Right ventricle myocardium inferior (tissue), 1 donor: ENCODE data around the gene PRSS8. TPM values are rescaled to one million over a fixed set of nuclear protein-coding genes. Genes with fewer than 3 reads are reported as not detected.
"Not testable (repeated sequence)": the region's sequence is repeated elsewhere in the genome, so short reads cannot be mapped to it uniquely, and the experiment has no call there.

Experiments
- ATAC-seq: fragments of 200-7000 bp; cut with Tn5 transposase; one replicate; pipeline ENCODE4 v1.9.1; 2020; ENCODE audit warnings: mild to moderate bottlenecking, moderate library complexity
- DNase-seq: peaks from one replicate; pipeline ENCODE4 v3.0.0; 2021; ENCODE audit errors: missing footprints
- intact Hi-C: fragments of 100-400 bp; cut with DNase I; formaldehyde crosslinking; loops from one replicate; pipeline ENCODE4 v1.11.0; 2022
- total RNA-seq: library from RNA; stranded (reverse); fragmentation: NEBNext Ultra II Directional; extraction: Animal tissue kit (Norgen Biotek cat#: 25700); gene quantifications from one replicate; pipeline ENCODE4 v1.2.1, GENCODE V29; 2021
- donor health status: DM: no; HTN: yes; CAD: no; lungs with severe emphysema.

Gene PRSS8
- total RNA-seq, 1 donor from 2014 or later = not detected

GRCh38 chr16:31111881-31112466 is 23.6 kb downstream of the PRSS8 start:
- ATAC-seq = no peak

DNA sequence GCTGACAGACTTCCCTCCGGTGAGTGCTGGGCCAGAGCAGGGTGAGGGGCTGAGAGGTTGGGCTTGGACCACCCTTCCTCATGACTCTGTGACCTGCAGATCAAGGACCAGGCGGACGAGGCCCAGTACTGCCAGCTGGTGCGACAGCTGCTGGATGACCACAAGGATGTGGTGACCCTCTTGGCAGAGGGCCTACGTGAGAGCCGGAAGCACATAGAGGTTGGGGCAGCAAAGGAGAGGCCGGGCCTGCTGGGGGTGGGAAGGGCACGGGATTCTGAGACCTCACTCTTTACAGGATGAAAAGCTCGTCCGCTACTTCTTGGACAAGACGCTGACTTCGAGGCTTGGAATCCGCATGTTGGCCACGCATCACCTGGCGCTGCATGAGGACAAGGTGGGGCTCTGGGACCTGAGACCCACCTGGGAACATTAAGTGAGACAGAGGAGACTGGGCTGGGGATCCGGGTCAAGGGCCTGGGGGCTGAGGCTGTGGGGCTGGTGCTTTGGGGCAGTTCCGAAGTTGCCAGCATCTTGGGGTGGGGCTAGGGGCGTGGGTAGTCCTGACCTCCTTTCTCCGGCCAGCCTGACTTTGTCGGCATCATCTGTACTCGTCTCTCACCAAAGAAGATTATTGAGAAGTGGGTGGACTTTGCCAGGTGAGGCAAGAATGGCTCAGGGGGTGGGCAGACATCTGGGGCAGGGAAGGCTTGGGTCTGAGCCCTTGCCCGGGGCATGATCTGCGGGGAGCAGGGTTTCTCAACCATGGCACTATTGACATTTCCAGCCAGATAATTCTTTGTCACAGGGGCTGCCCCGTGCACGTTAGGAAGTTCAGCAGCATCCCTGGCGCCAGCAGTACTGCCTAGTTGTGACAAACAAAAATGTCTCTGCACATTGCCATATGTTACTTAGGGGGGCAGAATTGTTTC is 25.2 kb downstream of the PRSS8 start:
- ATAC-seq (no peak), DNase-seq (no peak)
- intact Hi-C loops = no loop called here

More at GRCh38 chr16:31111881-31112466, 23.6 kb downstream of the PRSS8 start:
- intact Hi-C loops = loop anchor here (2.0 kb wide), 1 partner anchor 29 kb away; no protein-coding TSS in a partner anchor
- no peak for DNase-seq

- DNase-seq = no peak
- intact Hi-C loops = no loop called here
Measured at GRCh38 chr16:31109622-31110021, 25.9 kb downstream of the PRSS8 start.

GRCh38 chr16:31108794-31109558 is 26.6 kb downstream of the PRSS8 start:
- intact Hi-C loops = no loop called here
- DNase-seq (no peak), ATAC-seq (no peak)

More at GRCh38 chr16:31109622-31110021, 25.9 kb downstream of the PRSS8 start:
- ATAC-seq = no peak

- DNase-seq (peak; percentile 92), ATAC-seq (peak; percentile 76)
- intact Hi-C loops = no loop called here
Measured at GRCh38 chr16:31108035-31108793, 27.3 kb downstream of the PRSS8 start, which contains the start of gene BCKDK. Gene BCKDK, plus strand, starts transcription at chr16:31108386. Its CDS starts 838 bp downstream, at chr16:31109224.

DNA sequence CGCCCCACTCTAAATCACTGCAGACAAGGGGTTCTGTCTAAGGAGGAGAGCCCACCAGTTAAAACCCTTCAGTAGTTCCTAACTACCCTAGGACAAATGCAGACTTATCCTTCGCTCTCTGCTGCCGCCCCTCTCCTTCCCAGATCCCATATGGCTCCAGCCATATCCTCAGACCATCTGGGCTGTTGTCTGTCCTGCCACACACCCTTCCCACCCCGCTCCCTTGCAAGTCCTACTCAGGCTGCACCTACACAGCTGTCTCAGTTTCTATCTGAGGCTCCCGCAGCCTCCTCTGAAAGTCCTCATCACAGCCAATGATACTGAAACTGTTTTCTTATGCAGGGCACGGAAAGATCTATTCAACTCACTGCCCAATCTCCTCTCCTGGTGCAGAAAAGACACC is 28.1 kb downstream of the PRSS8 start:
- intact Hi-C loops = no loop called here
- DNase-seq (no peak), ATAC-seq (no peak)

DNA sequence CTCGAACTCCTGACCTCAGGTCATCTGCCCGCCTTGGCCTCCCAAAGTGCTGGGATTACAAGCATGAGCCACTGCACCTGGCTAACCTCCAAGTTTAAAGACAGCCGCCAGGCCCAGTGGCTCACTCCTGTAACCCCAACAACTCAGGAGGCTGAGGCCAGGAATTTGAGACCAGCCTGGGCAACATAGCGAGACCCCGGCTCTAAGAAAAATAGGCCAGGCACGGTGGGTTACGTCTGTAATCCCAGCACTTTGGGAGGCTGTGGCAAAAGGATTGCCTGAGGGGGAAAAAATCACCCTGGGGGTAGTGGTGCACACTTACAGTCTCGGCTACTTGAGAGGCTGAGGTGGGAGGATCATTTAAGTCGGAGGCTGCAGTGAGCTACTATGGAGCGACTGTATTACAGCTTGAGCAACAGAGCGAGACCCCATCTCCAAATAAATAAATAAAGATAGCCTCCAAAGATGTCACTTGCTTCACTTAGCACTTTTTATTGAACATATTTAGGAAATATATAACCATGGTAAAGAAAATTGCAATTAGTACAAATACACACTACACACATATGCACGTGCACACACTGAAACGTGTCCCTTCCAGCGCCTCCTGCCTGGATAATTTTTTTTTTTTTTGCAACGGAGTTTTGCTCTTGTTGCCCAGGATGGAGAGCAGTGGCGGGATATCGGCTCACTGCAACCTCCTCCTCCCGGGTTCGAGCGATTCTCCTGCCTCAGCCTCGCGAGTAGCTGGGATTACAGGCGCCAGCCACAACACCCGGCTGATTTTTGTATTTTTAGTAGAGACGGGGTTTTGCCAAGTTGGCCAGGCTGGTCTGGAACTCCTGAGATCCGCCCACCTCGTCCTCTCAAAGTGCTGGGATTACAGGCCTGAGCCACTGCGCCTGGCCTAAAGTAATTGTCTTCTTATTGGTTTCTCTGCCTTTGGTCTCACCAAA is 28.7 kb downstream of the PRSS8 start:
- intact Hi-C loops = no loop called here
- no peak for ATAC-seq
- no peak for DNase-seq

GRCh38 chr16:31105677-31106213 is 29.8 kb downstream of the PRSS8 start:
- peak; percentile 94 for DNase-seq
- intact Hi-C loops = no loop called here
- peak; percentile 89 for ATAC-seq

GRCh38 chr16:31100876-31101641 is 34.5 kb downstream of the PRSS8 start:
- ATAC-seq, intact Hi-C loops: not testable (repeated sequence)
- peak; percentile 37 for DNase-seq

DNA sequence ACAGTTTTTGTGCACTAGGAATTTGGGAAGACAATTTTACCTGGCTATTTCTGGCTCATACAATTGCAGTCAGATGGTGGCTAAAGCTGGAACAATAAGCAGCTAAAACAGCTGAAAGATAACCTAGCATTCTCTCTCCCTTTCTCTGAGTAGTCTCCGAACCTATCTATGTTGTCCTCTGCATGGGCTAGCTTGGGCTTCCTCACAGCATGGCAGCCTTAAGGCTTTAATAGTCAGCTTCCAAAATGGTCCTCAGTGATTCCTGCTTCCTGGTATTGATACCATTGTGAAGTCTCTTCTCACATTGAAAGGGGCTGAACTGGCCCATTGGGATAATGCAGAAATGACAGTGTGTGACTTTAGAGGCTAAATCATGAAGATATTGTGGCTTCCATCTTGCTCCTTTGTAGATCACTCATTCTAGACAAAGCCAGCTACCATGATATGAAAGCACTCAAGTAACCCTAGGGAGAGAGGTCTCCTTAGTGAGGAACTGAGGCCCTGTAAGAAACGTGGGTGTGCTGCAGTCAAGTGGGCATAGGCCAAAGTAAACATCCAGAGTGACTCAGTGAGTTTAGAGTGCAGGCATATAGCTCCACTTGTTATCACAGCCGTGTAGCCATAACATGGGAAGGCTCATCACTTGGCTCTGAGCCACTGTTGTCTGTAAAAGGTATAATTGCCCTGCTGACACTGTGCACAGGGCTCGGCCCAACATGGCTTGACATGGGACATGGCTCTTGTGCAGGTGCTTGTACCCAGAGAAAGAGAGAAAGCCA is 35.5 kb downstream of the PRSS8 start:
- ATAC-seq (no peak), DNase-seq (no peak)
- intact Hi-C loops = no loop called here

- DNase-seq = peak; percentile 97
- intact Hi-C loops = loop anchor here (2.0 kb wide), 1 partner anchor 20 kb away; the partner anchor contains the start of genes ZNF646 and ZNF668
- peak; percentile 96 for ATAC-seq
Measured at GRCh38 chr16:31094424-31095120, 41.0 kb downstream of the PRSS8 start, which contains the start of gene VKORC1. Gene VKORC1, minus strand, starts transcription at chr16:31094797. Its CDS starts 68 bp downstream, at chr16:31094729.

DNA sequence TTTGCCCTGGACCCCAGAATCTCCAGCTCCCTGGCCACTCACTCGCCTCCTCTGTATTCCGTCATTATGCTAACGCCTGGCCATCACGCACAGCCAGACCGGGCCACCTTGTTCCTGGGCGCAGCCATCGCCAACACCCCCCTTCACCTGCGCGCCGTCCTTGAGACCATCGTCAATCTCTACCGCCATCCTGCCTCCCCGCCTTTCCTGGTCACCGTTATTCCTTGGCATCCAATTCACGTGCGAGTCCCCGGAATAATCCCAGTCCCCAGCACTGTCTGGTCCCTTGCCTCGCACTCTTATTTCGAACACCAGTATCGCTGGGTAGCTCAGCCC is 41.5 kb downstream of the PRSS8 start:
- intact Hi-C loops = loop anchor here (2.0 kb wide), 1 partner anchor 19 kb away; the partner anchor contains the start of genes ZNF646 and ZNF668
- peak; percentile 26 for ATAC-seq
- DNase-seq = no peak

- no peak for ATAC-seq
- intact Hi-C loops = no loop called here
- peak; percentile 35 for DNase-seq
Measured at GRCh38 chr16:31093132-31093703, 42.3 kb downstream of the PRSS8 start.

GRCh38 chr16:31092330-31092729 is 43.2 kb downstream of the PRSS8 start:
- intact Hi-C loops = no loop called here
- DNase-seq (peak; percentile 27), ATAC-seq (no peak)

GRCh38 chr16:31090540-31090939 is 45.0 kb downstream of the PRSS8 start:
- peak; percentile 54 for DNase-seq
- intact Hi-C loops = no loop called here
- ATAC-seq = no peak
